ENCODE measurements around the gene PDCD7.

DNA sequence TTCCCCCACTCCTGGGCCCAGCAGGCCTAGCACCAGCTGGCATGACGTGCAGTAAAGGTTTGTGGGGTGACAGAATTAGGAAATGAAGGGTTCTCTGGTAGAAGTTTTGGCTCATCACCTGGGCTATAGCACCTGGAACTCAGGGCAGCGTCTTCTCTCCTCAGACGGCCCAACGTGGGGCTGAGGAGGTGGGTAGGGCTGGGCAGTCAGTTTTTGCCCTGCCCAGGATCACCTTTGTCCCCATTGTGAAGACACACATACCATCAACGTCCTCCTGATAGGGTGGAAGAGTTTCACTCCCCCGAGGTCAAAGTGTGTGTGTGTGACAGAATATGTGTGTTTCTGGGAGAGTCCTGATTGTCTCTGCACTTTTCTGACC is 45.0 kb downstream of the PDCD7 start:
- TF ChIP-seq CTCF (conservative IDR thresholded peaks at IDR 0.05), result no peak
- no peak for TF ChIP-seq EZH2 (IDR thresholded peaks at IDR 0.05; ENCODE audit: low read depth)
